NCI-H1436 treated with DMSO at 0.1 percent for 48 hours (cell line): Measurements from ENCODE around the gene PHKA1.
"Not testable (repeated sequence)": the region's sequence is repeated elsewhere in the genome, so short reads cannot be mapped to it uniquely, and the experiment has no call there.

Experiments
- DNase-seq: peaks from one replicate; lab custom pipeline; 2025; lab: John Stamatoyannopoulos, UW

The PHKA1 gene

DNA sequence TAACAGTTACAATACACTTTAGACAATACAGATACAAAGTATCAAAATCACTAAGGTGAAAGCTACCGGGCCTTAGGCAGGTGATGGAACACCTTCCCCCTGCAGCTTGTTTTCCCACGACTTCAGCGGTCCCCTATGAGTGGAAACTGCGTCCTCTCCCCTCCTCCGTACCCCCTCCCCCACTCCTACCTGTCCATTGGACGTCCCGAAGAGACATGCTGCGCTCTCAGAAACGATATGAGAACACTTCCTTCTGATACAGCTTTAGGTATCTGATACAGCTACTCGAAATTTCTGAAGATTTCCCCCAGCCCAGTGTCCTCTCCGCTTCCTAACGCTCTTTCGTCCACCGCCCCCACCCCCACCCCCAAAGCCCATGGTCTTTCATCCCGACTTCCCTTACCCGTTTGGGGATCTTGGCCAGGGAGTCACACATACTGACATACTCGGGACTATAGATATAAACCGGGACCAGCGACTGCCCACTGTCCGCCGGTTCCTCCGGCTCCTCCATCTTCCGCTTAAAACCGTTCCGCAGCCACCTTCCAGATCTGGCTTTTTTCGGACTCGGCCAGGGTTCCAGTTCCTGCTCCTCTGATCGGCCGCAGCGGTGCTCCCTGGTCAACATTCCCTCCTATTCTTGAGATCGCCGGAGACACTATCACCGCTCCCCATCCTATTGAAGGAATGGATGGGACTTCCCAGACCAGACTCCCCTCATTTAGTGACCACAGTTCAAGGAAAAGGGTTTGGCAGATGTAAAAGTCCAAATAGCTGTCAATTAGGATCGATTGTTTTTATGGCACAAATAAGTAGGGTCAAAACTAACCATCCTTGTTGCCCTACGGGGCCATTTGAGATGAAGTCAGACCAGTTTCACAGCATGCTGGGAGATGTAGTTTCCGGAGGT, 141.6 kb downstream of the PHKA1 start, which contains the start of gene HDAC8:
HDAC8 (minus strand) TSS at position 596 of the 910 bp plus-strand sequence; CDS start at position 514, 82 bp downstream.
- DNase-seq, result peak; percentile 49

- no peak for DNase-seq
These were observed 144.3 kb downstream of the PHKA1 start for GRCh38 chrX:72569786-72570185.

GRCh38 chrX:72568406-72569092, 145.6 kb downstream of the PHKA1 start:
- DNase-seq, result no peak

GRCh38 chrX:72566448-72566847, 147.7 kb downstream of the PHKA1 start:
- no peak for DNase-seq

GRCh38 chrX:72559655-72560054, 154.5 kb downstream of the PHKA1 start:
- DNase-seq, result not testable (repeated sequence)

DNA sequence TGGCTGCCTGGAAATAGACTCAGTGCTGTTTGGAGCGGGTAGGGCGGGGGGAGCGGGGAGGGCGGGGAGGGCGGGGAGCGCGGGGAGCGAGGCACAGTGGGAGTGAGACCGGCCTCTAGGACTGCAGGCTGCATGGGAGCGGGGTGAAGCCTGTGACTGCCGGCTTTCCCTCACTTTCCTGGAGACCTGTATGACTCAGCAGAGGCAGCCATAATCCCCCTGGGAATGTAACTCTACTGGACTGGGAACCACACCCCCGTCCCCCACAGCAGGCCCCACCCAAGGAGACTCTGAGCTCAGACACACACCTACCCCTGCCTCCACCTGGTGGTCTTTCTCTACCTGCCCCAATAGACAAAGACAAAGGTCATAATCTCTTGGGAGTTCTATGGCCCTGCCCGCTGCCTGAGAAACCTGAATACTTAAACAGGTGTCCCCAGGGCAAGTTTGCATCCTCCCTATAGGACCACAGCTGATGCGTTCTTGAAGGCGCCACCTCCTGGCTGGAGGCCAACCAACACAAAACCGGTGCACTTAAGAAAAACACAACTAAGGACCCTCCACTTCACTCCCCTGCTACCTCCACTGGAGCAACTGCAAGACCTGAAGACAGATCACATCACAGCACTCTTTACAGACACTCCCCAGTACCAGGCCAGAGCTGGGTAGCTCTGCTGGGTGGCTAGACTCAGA, 159.5 kb downstream of the PHKA1 start:
- DNase-seq, result peak; percentile 86

DNA sequence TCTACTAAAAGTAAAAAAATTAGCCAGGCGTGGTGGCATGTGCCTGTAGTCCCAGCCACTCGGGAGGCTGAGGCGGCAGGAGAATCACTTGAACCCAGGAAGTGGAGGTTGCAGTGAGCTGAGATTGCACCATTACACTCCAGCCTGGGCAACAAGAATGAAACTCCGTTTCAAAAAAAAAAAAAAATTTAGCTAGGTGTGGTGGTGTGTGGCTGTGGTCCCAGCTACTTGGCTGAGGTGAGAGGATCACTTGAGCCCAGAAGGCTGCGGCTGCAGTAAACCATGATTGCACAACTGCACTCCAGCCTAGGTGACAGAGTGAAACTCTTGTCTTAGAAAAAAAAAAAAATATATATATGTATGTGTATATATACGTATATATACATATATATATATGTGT, 161.7 kb downstream of the PHKA1 start:
- not testable (repeated sequence) for DNase-seq

DNA sequence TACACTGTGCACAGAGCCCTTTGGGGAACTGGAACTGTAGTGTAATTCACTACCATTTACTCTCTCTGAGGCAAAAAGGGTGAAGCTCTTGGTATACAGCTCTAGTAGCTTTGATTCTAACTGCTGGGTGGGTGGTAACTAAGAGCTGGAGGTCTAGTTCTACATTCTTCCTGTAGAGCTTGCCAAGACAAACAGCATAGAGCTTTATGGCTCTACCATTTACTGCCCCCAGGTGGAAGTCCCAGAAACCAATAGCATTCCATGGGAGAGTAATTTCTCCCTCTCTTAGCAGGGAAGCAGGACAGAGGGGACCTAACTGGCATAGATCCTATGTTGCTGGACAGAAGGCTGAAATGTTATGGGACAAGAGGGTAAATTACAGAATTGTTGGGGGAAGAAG, 168.1 kb downstream of the PHKA1 start:
- no peak for DNase-seq

- DNase-seq, result peak; percentile 20
These were observed 173.8 kb downstream of the PHKA1 start for GRCh38 chrX:72540318-72540717.

DNA sequence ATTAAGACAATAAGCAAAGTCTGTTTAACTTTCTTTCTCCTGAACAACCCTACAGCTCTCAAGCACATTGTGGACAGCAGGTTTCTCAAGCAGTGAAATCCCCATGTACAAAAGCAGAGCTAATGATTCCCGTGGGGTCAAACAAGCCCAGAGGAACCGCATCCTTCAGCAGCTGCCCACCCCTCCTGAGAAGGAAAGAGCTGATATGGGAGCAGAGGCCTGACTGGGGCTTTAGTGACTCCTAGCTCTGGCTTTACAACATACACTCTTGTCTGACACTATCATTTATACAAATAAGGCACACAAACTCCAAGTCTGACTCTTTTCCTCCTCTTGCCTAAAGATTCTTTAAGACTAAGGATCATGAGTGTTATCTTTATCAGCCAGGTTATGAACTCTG, 174.3 kb downstream of the PHKA1 start:
- no peak for DNase-seq

- no peak for DNase-seq
These were observed 177.6 kb downstream of the PHKA1 start for GRCh38 chrX:72536542-72536941.

DNA sequence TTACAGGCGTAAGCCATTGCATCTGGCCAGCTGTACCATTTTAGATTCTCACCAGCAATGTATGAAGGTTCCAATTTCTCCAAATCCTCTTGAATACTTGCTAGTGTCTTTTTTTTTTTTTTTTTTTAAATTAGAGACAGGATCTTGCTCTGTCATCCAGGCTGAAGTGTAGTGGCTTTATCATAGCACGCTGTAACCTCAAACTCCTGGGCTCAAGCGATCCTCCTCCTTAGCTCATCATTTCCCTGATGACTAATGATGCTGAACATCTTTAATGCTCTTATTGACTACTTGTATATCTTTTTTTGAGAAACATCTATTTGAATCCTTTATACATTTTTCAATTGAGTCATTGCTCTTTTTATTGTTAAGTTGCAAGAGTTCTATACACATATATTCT, 181.7 kb downstream of the PHKA1 start:
- no peak for DNase-seq
